Type B pancreatic cell (in vitro differentiated cells): ENCODE data around the gene GATA5. TPM values are rescaled to one million over a fixed set of nuclear protein-coding genes. Genes with fewer than 3 reads are reported as not detected.

Source experiments
- DNase-seq: peaks from one replicate; pipeline ENCODE4 v3.0.0; 2021; ENCODE audit warnings: mixed read lengths; ENCODE audit not compliant: unreplicated experiment; ENCODE audit errors: extremely low spot score
- H3K27ac Mint-ChIP-seq: 2 replicates; pipeline ENCODE4 v1.8.0; 2021; ENCODE audit warnings: mild to moderate bottlenecking, mixed read lengths
- H3K27me3 Mint-ChIP-seq: 2 replicates; pipeline ENCODE4 v1.8.0; 2021; ENCODE audit warnings: mixed read lengths
- H3K36me3 Mint-ChIP-seq: 2 replicates; pipeline ENCODE4 v1.8.0; 2021; ENCODE audit warnings: mixed read lengths
- H3K4me1 Mint-ChIP-seq: one replicate; pipeline ENCODE4 v1.8.0; 2021; ENCODE audit warnings: mixed read lengths; ENCODE audit not compliant: unreplicated experiment
- H3K4me3 Mint-ChIP-seq: 2 replicates; pipeline ENCODE4 v1.8.0; 2021; ENCODE audit warnings: mild to moderate bottlenecking, mixed read lengths
- H3K9me3 Mint-ChIP-seq: 2 replicates; pipeline ENCODE4 v1.8.0; 2021; ENCODE audit warnings: mixed read lengths
- CTCF ChIP-seq: fragments of 200-600 bp; sonication (generic); conservative IDR thresholded peaks from 2 replicates; pipeline ENCODE4 v1.5.0; 2021; ENCODE audit warnings: antibody characterized with exemption, mild to moderate bottlenecking
- total RNA-seq: library from RNA; stranded (reverse); gene quantifications from 2 replicates; pipeline ENCODE4 v1.2.1, GENCODE V29; 2021; ENCODE audit warnings: low replicate concordance

GATA5 gene
- total RNA-seq, 1 donor from 2014 or later, result 10.8 TPM

GRCh38 chr20:62420846-62421715, 54.7 kb downstream of the GATA5 start:
- no peak for DNase-seq
- Mint-ChIP-seq H3K4me1 (peaks cover 9% of the 10 kb centered on the region), H3K27ac (no peak overlapping the region), H3K9me3 (no peaks in the 10 kb centered on the region), H3K36me3 (no peaks in the 10 kb centered on the region), H3K27me3 (no peaks in the 10 kb centered on the region), H3K4me3 (no peak overlapping the region)
- no peak for TF ChIP-seq CTCF

- H3K4me3 Mint-ChIP-seq, result no peak overlapping the region
- DNase-seq, result no peak
- no peaks in the 10 kb centered on the region for H3K27me3 Mint-ChIP-seq
- H3K27ac Mint-ChIP-seq, result no peak overlapping the region
- H3K36me3 Mint-ChIP-seq, result no peaks in the 10 kb centered on the region
- no peaks in the 10 kb centered on the region for H3K9me3 Mint-ChIP-seq
- peaks cover 9% of the 10 kb centered on the region for H3K4me1 Mint-ChIP-seq
- TF ChIP-seq CTCF, result no peak
These were observed 56.0 kb downstream of the GATA5 start for GRCh38 chr20:62419759-62420158.

- peaks cover 9% of the 10 kb centered on the region for H3K4me1 Mint-ChIP-seq
- no peaks in the 10 kb centered on the region for H3K27me3 Mint-ChIP-seq
- H3K36me3 Mint-ChIP-seq, result no peaks in the 10 kb centered on the region
- no peak for TF ChIP-seq CTCF
- DNase-seq, result no peak
- H3K27ac Mint-ChIP-seq, result no peak overlapping the region
- no peak overlapping the region for H3K4me3 Mint-ChIP-seq
- H3K9me3 Mint-ChIP-seq, result no peaks in the 10 kb centered on the region
These were observed 56.9 kb downstream of the GATA5 start for GRCh38 chr20:62418709-62419487.

- Mint-ChIP-seq H3K27ac (no peak overlapping the region), H3K36me3 (no peaks in the 10 kb centered on the region), H3K4me3 (no peak overlapping the region), H3K9me3 (no peaks in the 10 kb centered on the region), H3K27me3 (no peaks in the 10 kb centered on the region), H3K4me1 (peaks cover 9% of the 10 kb centered on the region)
- no peak for DNase-seq
- no peak for TF ChIP-seq CTCF
These were observed 57.6 kb downstream of the GATA5 start for GRCh38 chr20:62417981-62418708.

- H3K4me1 Mint-ChIP-seq, result peaks cover 9% of the 10 kb centered on the region
- no peaks in the 10 kb centered on the region for H3K9me3 Mint-ChIP-seq
- no peaks in the 10 kb centered on the region for H3K27me3 Mint-ChIP-seq
- H3K4me3 Mint-ChIP-seq, result no peak overlapping the region
- no peak overlapping the region for H3K27ac Mint-ChIP-seq
- no peak for TF ChIP-seq CTCF
- DNase-seq, result no peak
- no peaks in the 10 kb centered on the region for H3K36me3 Mint-ChIP-seq
These were observed 58.9 kb downstream of the GATA5 start for GRCh38 chr20:62416651-62417637.
